GM13976 (cell line): ENCODE data around the gene SUN3.
A peak's percentile ranks its signal among the peaks of the same experiment; 100 is the strongest.
"Not testable (repeated sequence)": the region's sequence is repeated elsewhere in the genome, so short reads cannot be mapped to it uniquely, and the experiment has no call there.

Experiments used
- DNase-seq: peaks from one replicate; pipeline ENCODE4 v3.0.0; 2012; ENCODE audit warnings: low spot score
- in situ Hi-C: fragments of 300-500 bp; cut with MboI; formaldehyde crosslinking; loops from one replicate; pipeline ENCODE4 v1.12.0; 2022; ENCODE audit warnings: low sequenced_read_pairs, mixed read lengths, inconsistent platforms; ENCODE audit not compliant: unreplicated experiment
- TF ChIP-seq, protein P1 (sequence below): IDR thresholded peaks from 2 replicates; pipeline ENCODE4 v1.5.1; 2012; ENCODE audit warnings: borderline replicate concordance, mild to moderate bottlenecking; ENCODE audit not compliant: insufficient read depth; ENCODE audit errors: extremely low read depth, missing control alignments, control extremely low read depth

Gene SUN3

DNA sequence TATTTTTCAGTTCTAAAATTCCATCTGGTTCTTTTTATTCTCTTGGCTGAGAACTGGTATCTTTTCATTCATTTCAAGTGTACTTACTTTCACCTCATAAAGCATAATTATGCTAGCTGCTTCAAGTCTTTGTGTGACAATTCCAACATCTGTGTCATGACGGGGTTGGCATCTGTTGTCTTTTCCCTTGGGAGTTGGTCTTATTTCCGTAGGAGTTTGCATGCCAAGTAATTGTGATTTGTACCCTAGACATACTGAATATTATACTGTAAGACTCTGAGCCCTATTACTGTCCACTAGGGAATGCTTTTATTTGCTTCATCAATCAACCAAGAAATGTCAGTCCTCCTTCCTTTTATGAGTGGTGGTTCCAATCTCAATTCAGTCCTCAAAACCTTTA, 24.9 kb downstream of the SUN3 start:
- TF ChIP-seq, protein P1, sequence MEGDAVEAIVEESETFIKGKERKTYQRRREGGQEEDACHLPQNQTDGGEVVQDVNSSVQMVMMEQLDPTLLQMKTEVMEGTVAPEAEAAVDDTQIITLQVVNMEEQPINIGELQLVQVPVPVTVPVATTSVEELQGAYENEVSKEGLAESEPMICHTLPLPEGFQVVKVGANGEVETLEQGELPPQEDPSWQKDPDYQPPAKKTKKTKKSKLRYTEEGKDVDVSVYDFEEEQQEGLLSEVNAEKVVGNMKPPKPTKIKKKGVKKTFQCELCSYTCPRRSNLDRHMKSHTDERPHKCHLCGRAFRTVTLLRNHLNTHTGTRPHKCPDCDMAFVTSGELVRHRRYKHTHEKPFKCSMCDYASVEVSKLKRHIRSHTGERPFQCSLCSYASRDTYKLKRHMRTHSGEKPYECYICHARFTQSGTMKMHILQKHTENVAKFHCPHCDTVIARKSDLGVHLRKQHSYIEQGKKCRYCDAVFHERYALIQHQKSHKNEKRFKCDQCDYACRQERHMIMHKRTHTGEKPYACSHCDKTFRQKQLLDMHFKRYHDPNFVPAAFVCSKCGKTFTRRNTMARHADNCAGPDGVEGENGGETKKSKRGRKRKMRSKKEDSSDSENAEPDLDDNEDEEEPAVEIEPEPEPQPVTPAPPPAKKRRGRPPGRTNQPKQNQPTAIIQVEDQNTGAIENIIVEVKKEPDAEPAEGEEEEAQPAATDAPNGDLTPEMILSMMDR = no peak
- in situ Hi-C loops = no loop called here
- DNase-seq = no peak

GRCh38 chr7:48000164-48000563, 28.7 kb downstream of the SUN3 start:
- in situ Hi-C loops, DNase-seq: not testable (repeated sequence)

- TF ChIP-seq, protein P1 = no peak
- in situ Hi-C loops = no loop called here
- DNase-seq = no peak
Observed at GRCh38 chr7:47999413-47999812, 29.5 kb downstream of the SUN3 start.

DNA sequence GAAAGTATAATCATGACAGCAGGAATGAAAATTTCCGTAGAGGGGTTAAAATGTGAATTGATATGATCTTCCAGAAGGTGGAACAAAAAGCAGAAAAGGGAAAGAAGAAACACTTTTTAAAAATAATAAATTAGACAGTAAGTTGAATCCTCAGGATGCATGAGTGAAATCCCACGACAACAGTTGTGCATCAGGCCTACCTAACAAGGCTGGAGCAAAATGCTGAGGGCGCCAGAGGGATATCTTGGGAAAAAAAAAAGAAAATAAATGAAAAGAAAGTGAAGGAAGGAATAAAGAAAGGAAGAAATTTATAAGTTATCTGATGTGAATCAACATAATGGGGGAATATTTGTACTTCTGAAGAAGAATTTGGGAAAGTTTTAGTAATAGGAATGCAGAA, 36.5 kb downstream of the SUN3 start:
- DNase-seq = no peak
- in situ Hi-C loops = loop anchor here (5.0 kb wide), 1 partner anchor 100 kb away; no protein-coding TSS in a partner anchor
- TF ChIP-seq, protein P1 = no peak

GRCh38 chr7:47991741-47992311, 37.1 kb downstream of the SUN3 start:
- TF ChIP-seq, protein P1 = peak; percentile 84
- in situ Hi-C loops = loop anchor here (5.0 kb wide), 1 partner anchor 100 kb away; no protein-coding TSS in a partner anchor
- peak; percentile 92 for DNase-seq

- TF ChIP-seq, protein P1 = no peak
- DNase-seq = no peak
- in situ Hi-C loops = loop anchor here (5.0 kb wide), 1 partner anchor 101 kb away; no protein-coding TSS in a partner anchor
Observed at GRCh38 chr7:47991270-47991669, 37.6 kb downstream of the SUN3 start.

DNA sequence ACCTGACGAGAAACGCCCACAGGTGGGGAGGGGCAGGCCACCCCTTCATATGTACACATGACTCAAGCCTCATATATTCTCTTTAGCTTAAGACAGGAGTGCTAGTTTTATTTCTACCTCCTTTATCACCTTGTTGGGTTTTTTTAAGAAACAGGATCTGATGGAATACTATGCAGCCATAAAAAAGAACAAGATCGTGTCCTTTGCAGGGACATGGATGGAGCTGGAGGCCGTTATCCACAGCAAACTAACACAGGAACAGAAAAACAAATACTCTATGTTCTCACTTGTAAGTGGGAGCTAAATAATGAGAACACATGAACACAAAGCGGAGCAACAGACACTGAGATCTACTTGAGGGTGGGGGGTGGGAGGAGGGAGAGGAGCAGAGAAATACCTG, 38.3 kb downstream of the SUN3 start:
- no peak for DNase-seq
- TF ChIP-seq, protein P1 = no peak
- in situ Hi-C loops = loop anchor here (5.0 kb wide), 1 partner anchor 102 kb away; no protein-coding TSS in a partner anchor

GRCh38 chr7:47989607-47990400, 39.1 kb downstream of the SUN3 start:
- in situ Hi-C loops = loop anchor here (5.0 kb wide), 1 partner anchor 102 kb away; no protein-coding TSS in a partner anchor
- not testable (repeated sequence) for DNase-seq
